ENCODE measurements around the gene NAPB.

NAPB gene

GRCh38 chr20:23369072-23369823 is 52.0 kb downstream of the NAPB start:
- no peak for DNase-seq (ENCODE audit: low read depth in 2 of 2, low spot score in 1 of 2)

- DNase-seq (ENCODE audit: low read depth in 2 of 2, low spot score in 1 of 2): no peak
These were observed 52.8 kb downstream of the NAPB start for GRCh38 chr20:23368316-23369071.

GRCh38 chr20:23367770-23368169 is 53.5 kb downstream of the NAPB start:
- DNase-seq (ENCODE audit: low read depth in 2 of 2, low spot score in 1 of 2): no peak

DNA sequence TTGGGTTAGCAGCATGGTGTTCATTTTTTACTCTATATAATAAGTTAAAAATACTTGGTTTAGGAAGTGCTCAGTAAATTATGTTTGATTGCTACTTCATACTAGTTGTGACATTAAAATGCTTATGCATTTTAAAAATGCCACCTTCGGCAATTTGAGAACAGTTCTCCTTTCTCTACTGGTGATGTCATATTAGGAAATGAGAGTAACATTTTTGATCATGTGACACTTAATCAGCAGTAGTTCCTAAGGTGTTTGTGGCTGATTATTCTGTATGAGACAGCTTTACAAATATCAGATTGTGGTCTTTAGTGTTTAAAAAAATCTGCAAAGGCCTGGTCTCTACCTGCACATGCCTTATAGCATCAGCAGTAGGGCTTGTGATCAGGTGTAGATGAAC is 54.9 kb downstream of the NAPB start:
- DNase-seq (ENCODE audit: low read depth in 2 of 2, low spot score in 1 of 2): no peak

DNA sequence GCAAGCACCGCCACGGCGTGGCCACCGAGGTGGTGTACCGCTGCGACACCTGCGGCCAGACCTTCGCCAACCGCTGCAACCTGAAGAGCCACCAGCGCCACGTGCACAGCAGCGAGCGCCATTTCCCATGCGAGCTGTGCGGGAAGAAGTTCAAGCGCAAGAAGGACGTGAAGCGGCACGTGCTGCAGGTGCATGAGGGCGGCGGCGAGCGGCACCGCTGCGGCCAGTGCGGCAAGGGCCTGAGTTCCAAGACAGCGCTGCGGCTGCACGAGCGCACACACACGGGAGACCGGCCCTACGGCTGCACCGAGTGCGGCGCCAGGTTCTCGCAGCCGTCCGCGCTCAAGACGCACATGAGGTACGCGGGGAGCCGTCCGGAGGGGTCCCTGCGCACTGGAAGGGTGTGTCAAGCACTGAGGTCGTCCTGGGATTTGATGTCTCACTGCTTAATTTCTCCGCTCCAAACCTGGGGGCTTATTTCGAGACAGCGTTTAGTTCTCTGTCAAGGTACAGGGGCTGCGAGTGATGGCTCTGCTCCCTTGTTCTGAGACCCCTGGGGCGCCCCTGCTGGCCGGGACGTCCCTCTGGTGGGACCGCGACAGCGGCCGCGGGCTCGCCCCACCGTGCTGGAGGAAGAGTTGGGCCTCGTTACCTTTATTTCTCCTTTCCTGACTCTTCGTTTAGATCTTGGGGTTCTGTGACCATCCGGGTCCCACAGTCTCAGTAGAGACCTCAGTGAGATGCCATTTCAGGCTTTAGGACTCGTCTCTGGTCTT is 55.7 kb downstream of the NAPB start:
- no peak for DNase-seq (ENCODE audit: low read depth in 2 of 2, low spot score in 1 of 2)

- DNase-seq (ENCODE audit: low read depth in 2 of 2, low spot score in 1 of 2): no peak
These were observed 58.0 kb downstream of the NAPB start for GRCh38 chr20:23363257-23363649.

GRCh38 chr20:23362392-23363256 is 58.7 kb downstream of the NAPB start:
- DNase-seq (ENCODE audit: low read depth in 2 of 2, low spot score in 1 of 2): peak; percentile 20 to 23

DNA sequence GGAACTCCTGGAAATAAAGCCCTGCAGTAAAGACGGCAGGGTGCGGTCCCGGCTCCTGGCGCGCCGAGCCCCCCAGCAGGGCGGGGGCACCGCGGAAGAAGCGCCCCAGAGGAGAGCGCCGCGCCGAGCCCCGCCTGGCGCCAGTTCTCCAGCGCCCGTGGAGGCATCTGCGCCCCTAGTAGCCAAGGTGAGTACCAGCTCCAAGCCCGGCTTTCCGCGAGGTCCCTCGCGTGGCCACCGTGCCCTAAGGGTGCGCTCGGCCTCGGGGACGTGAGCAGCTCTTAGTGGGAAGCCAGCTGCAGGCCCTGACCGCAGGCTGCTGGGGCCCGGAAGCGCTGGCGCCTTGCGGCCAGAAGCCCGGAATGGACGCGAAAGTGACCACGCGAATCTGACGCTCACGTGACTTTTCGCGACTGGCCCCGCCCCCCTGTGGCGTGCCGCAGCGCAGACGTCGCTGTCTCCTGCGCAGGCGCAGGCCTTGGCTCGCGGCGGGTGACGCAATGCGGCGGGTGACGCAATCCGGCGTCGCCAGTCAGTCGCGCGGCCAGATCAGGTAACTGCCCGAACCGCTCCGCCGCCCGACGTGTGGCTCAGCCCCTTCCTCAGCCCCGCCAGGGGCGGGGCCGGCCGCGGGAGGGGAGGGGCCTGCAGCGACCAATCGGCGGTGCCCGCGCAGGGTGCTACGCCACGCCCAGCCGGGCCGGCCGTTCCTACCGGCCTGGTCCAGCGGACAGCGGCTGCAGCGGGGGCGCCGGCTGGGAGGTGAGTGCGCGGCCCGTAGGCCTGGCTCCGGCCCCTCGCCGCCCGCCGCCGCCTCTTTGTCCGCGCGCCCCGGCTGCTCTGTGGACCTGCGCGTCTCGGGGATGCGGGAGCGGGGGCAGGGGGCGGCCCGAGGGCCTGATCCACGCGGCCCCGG is 59.6 kb downstream of the NAPB start, which contains the start of gene GZF1:
Gene GZF1 (plus strand): TSS at position 707 of the 916 bp plus-strand sequence. CDS start 2,202 bp downstream, outside the sequence.
- DNase-seq (ENCODE audit: low read depth in 2 of 2, low spot score in 1 of 2): peak; percentile 93 to 96

- no peak for DNase-seq (ENCODE audit: low read depth in 2 of 2, low spot score in 1 of 2)
These were observed 60.2 kb downstream of the NAPB start for GRCh38 chr20:23361119-23361475.

DNA sequence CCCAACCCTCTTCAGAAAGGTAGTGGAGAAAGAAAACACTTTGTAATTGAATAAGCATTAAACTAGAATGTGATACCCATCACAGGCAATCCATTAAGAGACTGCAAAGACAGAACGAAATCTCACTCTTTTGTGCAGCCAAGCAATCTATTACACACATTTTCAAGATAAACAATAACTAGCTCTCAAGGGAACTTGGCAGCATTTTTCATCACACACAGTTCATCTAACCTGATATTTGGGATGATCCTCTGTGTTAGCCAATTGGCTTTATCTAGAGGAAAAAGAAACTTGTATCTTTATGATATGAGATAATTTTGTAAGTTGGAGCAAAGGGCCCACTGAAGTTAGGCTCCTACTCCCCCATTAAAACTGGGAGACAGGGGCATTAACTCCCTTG is 60.8 kb downstream of the NAPB start:
- DNase-seq (ENCODE audit: low read depth in 2 of 2, low spot score in 1 of 2): no peak

GRCh38 chr20:23358923-23359593 is 62.2 kb downstream of the NAPB start:
- no peak for DNase-seq (ENCODE audit: low read depth in 2 of 2, low spot score in 1 of 2)

GRCh38 chr20:23358563-23358906 is 62.8 kb downstream of the NAPB start:
- DNase-seq (ENCODE audit: low read depth in 2 of 2, low spot score in 1 of 2): no peak

DNA sequence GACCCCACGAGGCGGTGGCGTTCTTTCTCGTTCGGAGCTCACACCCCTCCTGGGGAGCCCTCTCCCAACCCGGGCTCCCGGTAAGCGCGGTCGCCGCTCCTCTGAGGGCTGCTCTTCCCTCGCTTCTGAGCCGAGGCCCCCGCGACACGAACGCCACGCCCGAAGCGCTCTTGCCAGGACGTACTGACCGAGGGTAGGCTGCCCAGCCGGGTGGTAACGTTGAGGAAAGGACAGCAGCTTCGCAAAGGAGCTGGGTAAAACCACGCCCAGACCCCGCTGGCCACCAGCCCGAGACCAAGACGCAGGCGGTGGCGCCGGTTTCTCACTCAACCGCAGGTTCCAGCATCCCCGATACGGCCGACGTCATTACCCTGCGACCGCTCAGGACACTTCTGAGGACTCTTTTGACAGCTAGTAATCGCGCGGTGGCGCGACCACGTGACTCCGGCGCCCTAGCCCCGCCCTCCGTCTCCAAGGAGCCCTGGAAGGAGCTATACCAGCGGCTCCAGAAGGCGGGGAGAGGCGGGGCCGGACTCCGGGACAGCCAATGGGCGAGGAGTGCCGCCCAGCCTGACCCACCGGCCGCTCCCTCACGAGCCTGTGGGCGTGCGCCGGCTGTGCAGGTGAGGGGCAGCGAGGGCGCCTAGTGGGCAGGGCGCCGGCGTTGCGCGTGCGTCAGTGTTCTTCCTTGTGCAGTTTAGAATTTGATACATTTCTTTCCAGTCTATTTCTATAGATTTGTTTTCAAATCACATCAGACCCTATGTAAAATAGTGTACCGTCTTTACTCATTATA is 63.3 kb downstream of the NAPB start:
- DNase-seq (ENCODE audit: low read depth in 2 of 2, low spot score in 1 of 2): peak; percentile 99 to 100

DNA sequence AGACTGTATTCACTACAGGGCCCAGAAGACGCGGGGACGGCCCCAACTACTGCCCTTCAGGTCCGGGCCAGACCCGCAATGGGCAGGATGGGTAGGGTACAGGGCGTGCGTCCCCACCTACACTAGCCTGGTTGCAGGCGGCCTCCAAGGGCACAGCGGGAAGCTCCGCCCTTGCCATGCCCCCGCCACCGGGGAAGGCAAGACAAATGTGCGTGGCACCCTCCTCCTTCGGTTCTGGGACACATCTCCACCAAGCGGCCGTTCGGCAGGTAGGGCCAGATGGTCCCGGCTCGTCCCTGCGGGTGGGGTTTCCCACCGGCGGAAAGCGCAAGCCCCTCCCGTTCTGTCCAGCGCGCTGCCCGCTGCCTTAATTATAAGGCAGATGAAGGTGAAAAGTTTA is 65.1 kb downstream of the NAPB start:
- no peak for DNase-seq (ENCODE audit: low read depth in 2 of 2, low spot score in 1 of 2)

- peak; percentile 17 to 32 for DNase-seq (ENCODE audit: low read depth in 2 of 2, low spot score in 1 of 2)
These were observed 70.1 kb downstream of the NAPB start for GRCh38 chr20:23350904-23351838.

- DNase-seq (ENCODE audit: low read depth in 2 of 2, low spot score in 1 of 2): peak; percentile 89 to 91
These were observed 70.9 kb downstream of the NAPB start, which contains the start of gene NXT1 for GRCh38 chr20:23350196-23350903. TSS of gene NXT1 (plus strand) at chr20:23350791. CDS start at chr20:23354042, 3,251 bp downstream.
